Activated naive CD4-positive, alpha-beta T cell treated with anti-CD3 and anti-CD28 coated beads, Interleukin-2, amount 50 U/mL, for 72 hours (primary cell): Measurements from ENCODE around the gene IMPA2. TPM values are rescaled to one million over a fixed set of nuclear protein-coding genes. Genes with fewer than 3 reads are reported as not detected.

Experiments used
- ATAC-seq, 2 donors: fragments of 150-1000 bp; cut with Tn5 transposase; 2 replicates each; pipeline ENCODE4 v1.10.0; 2021; ENCODE audit warnings: mild to moderate bottlenecking in 2 of 2, moderate library complexity in 2 of 2
- DNase-seq, 2 donors: peaks; one replicate each; pipeline ENCODE4 v3.0.0; 2021 to 2022; ENCODE audit warnings: low spot score in 2 of 2
- H3K27ac Mint-ChIP-seq, 2 donors: one replicate each; pipeline ENCODE4 v1.8.0; 2022; ENCODE audit warnings: mild to moderate bottlenecking in 2 of 2, mixed read lengths in 2 of 2
- H3K36me3 Mint-ChIP-seq, 2 donors: one replicate each; pipeline ENCODE4 v1.8.0; 2022; ENCODE audit warnings: mixed read lengths in 2 of 2
- H3K9me3 Mint-ChIP-seq, 2 donors: one replicate each; pipeline ENCODE4 v1.8.0; 2022; ENCODE audit warnings: mixed read lengths in 2 of 2
- total RNA-seq, 2 donors: library from RNA; stranded (reverse); gene quantifications; one replicate each; pipeline ENCODE4 v1.2.3, GENCODE V29; 2022

The IMPA2 gene
- total RNA-seq, 2 donors from 2014 or later = 21.9 to 36.5 TPM

GRCh38 chr18:12041561-12041960 lies 60.3 kb downstream of the IMPA2 start:
- no peaks in the 10 kb centered on the region for H3K9me3 Mint-ChIP-seq
- H3K36me3 Mint-ChIP-seq = no peaks in the 10 kb centered on the region
- peak; percentile 65 to 87 for ATAC-seq
- H3K27ac Mint-ChIP-seq = peak overlapping the region; percentile 2 to 18
- peak in 1 of 2 donors; percentile 33 for DNase-seq

GRCh38 chr18:12043811-12044210 lies 62.5 kb downstream of the IMPA2 start:
- ATAC-seq = no peak
- H3K27ac Mint-ChIP-seq = peak overlapping the region in 1 of 2 donors; percentile 50
- no peaks in the 10 kb centered on the region for H3K36me3 Mint-ChIP-seq
- no peak for DNase-seq
- H3K9me3 Mint-ChIP-seq = no peaks in the 10 kb centered on the region

- Mint-ChIP-seq H3K9me3 (no peaks in the 10 kb centered on the region), H3K36me3 (no peaks in the 10 kb centered on the region), H3K27ac (no peak overlapping the region)
- no peak for ATAC-seq
- DNase-seq = no peak
Observed at GRCh38 chr18:12044591-12044990, 63.3 kb downstream of the IMPA2 start.

- Mint-ChIP-seq H3K9me3 (no peaks in the 10 kb centered on the region), H3K27ac (no peak overlapping the region), H3K36me3 (no peaks in the 10 kb centered on the region)
- ATAC-seq (no peak), DNase-seq (no peak)
Observed at GRCh38 chr18:12046046-12046750, 64.9 kb downstream of the IMPA2 start.

- Mint-ChIP-seq H3K9me3 (no peaks in the 10 kb centered on the region), H3K27ac (no peak overlapping the region), H3K36me3 (no peaks in the 10 kb centered on the region)
- ATAC-seq = no peak
- DNase-seq = no peak
Observed at GRCh38 chr18:12046751-12047335, 65.5 kb downstream of the IMPA2 start.

DNA sequence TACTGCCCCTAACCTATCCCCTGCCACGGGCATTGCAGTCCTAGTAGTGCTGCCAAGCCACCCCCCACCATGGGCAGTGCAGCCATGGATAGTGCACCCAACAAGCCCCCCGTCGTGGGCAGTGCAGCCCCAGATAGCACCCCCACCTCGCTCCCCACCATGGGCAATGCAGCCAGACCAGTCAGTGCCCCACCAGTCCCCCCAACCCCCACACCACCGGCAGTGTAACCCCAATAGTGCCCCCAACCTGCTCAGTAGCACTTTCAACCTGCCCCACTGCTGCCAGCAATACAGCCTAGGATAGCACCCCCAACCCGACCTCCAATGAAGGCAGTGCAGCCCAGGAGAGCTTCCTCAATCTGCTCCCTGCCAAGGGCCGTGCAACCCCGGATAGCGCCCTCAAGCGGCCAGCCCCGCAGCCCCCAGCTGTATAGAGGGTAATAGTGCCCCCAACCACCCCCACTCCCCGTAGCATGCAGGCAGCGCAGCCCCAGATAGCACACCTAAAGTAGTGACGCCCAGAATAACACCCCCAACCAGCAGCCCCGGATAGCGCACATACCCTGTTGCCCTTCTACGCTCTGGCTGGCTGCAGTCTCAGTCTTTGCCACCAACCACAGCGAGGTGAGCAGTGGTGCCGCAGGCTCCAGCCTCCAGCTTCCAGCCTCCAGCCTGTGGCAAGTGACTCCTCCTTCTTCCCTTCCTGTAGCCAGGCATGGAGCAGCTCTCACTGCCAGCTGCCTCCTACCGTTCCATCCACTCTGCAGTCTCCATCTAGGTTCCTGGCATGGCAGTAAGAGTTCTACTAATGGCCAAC lies 66.9 kb downstream of the IMPA2 start:
- no peaks in the 10 kb centered on the region for H3K9me3 Mint-ChIP-seq
- H3K27ac Mint-ChIP-seq = peak overlapping the region in 1 of 2 donors; percentile 25
- no peak for DNase-seq
- no peaks in the 10 kb centered on the region for H3K36me3 Mint-ChIP-seq
- peak in 1 of 2 donors; percentile 20 for ATAC-seq

- Mint-ChIP-seq H3K27ac (peak overlapping the region in 1 of 2 donors; percentile 25), H3K36me3 (no peaks in the 10 kb centered on the region), H3K9me3 (no peaks in the 10 kb centered on the region)
- DNase-seq = no peak
- peak; percentile 34 to 76 for ATAC-seq
Observed at GRCh38 chr18:12048827-12049175, 67.5 kb downstream of the IMPA2 start.

GRCh38 chr18:12049978-12050811 lies 68.9 kb downstream of the IMPA2 start:
- no peaks in the 10 kb centered on the region for H3K36me3 Mint-ChIP-seq
- ATAC-seq = no peak
- no peak overlapping the region for H3K27ac Mint-ChIP-seq
- no peaks in the 10 kb centered on the region for H3K9me3 Mint-ChIP-seq
- no peak for DNase-seq

- no peak overlapping the region for H3K27ac Mint-ChIP-seq
- H3K9me3 Mint-ChIP-seq = no peaks in the 10 kb centered on the region
- ATAC-seq (no peak), DNase-seq (no peak)
- no peaks in the 10 kb centered on the region for H3K36me3 Mint-ChIP-seq
Observed at GRCh38 chr18:12052866-12053265, 71.6 kb downstream of the IMPA2 start.

DNA sequence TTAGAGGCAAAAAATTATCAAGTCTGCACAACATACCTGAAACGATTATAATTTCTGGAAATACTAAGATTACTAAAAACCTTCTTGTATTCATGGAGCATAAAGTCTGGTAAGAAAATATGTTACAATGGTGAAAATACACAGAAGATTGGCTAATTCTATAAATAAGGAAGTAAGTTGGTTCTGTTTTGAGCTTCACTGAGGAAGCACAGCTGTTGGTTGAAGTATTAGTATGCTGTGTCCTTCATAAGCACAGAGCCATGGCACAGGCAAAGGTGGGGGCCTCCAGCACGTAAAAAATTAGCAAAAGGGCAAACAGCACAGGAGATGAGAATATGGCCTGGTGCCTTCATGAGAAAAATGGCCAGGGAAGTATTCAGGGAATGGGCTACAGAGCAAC lies 72.0 kb downstream of the IMPA2 start:
- DNase-seq (no peak), ATAC-seq (no peak)
- H3K9me3 Mint-ChIP-seq = no peaks in the 10 kb centered on the region
- no peaks in the 10 kb centered on the region for H3K36me3 Mint-ChIP-seq
- H3K27ac Mint-ChIP-seq = no peak overlapping the region

- no peak for DNase-seq
- ATAC-seq = no peak
- Mint-ChIP-seq H3K27ac (no peak overlapping the region), H3K9me3 (no peaks in the 10 kb centered on the region), H3K36me3 (no peaks in the 10 kb centered on the region)
Observed at GRCh38 chr18:12056034-12056883, 75.0 kb downstream of the IMPA2 start.

GRCh38 chr18:12056884-12057402 lies 75.6 kb downstream of the IMPA2 start:
- ATAC-seq (no peak), DNase-seq (no peak)
- H3K36me3 Mint-ChIP-seq = no peaks in the 10 kb centered on the region
- H3K27ac Mint-ChIP-seq = no peak overlapping the region
- no peaks in the 10 kb centered on the region for H3K9me3 Mint-ChIP-seq

- no peaks in the 10 kb centered on the region for H3K36me3 Mint-ChIP-seq
- H3K27ac Mint-ChIP-seq = no peak overlapping the region
- no peak for DNase-seq
- no peaks in the 10 kb centered on the region for H3K9me3 Mint-ChIP-seq
- no peak for ATAC-seq
Observed at GRCh38 chr18:12057419-12058039, 76.2 kb downstream of the IMPA2 start.

DNA sequence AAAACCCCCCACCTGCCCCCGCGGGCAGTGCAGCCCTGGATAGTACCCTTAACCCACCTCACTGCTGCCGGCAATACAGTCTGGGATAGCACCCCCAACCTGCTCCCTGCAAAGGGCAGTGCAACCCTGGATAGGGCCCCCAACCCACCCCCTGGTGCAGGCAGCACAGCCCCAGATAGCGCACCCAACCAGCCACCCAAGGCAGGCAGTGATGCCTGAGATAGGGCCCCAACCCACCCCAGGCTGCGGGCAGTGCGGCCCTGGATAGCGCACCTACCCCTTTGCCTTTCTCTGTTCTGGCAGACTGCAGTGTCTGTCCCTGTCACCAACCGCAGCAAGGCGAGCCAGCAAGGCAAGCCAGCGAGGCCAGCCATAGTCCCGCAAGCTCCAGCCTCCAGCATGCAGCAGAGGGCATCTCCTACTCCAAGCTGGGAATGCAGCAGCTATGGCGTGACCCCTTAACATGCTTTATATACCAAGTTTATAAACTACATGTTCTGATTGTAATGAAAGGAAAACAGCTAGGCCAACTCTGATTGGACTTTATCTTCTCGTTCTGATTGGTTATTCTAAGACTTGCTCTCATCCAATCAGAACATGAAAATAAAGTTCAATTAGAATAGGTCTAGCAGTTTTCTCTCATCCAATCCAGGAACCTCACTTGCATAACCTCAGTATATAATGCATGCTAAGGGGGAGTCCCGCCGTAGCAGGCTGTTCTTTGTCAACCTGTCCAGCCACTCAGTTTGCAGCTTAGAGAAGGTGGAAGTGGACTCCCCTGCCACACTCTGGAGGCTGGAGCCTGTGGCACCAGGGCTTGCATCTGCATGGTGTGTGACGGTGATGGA lies 78.3 kb downstream of the IMPA2 start:
- no peak for DNase-seq
- peak overlapping the region in 1 of 2 donors; percentile 44 for H3K27ac Mint-ChIP-seq
- no peaks in the 10 kb centered on the region for H3K36me3 Mint-ChIP-seq
- H3K9me3 Mint-ChIP-seq = no peaks in the 10 kb centered on the region
- ATAC-seq = no peak
